RWPE2 (cell line): ENCODE results near the gene SLC24A2.

Experiments used
- ATAC-seq: fragments of 200-7000 bp; cut with Tn5 transposase; 3 replicates; pipeline ENCODE4 v1.9.1; 2021; ENCODE audit warnings: low read depth
- DNase-seq: peaks from one replicate; pipeline ENCODE4 v3.0.0-alpha.2; 2020; ENCODE audit warnings: low spot score
- H3K27ac ChIP-seq: fragments of 450-650 bp; 2 replicates; pipeline ENCODE4 v1.5.1; 2017; ENCODE audit warnings: mild to moderate bottlenecking; ENCODE audit not compliant: poor library complexity, severe bottlenecking
- H3K27me3 ChIP-seq: fragments of 250-450 bp; sonication (Bioruptor Pico); 2 replicates; pipeline ENCODE4 v1.5.1; 2021; ENCODE audit warnings: mild to moderate bottlenecking, moderate library complexity; ENCODE audit not compliant: insufficient read depth, poor library complexity, severe bottlenecking
- H3K36me3 ChIP-seq: fragments of 250-450 bp; sonication (Bioruptor Pico); 2 replicates; pipeline ENCODE4 v1.5.1; 2020; ENCODE audit warnings: low read depth, mild to moderate bottlenecking, moderate library complexity
- H3K4me1 ChIP-seq: fragments of 250-450 bp; sonication (Bioruptor Pico); 2 replicates; pipeline ENCODE4 v1.5.1; 2021; ENCODE audit warnings: mild to moderate bottlenecking, moderate library complexity; ENCODE audit not compliant: insufficient read depth, poor library complexity, severe bottlenecking
- H3K4me3 ChIP-seq: fragments of 250-450 bp; sonication (Bioruptor Pico); 2 replicates; pipeline ENCODE4 v1.5.1; 2021; ENCODE audit warnings: mild to moderate bottlenecking, moderate library complexity; ENCODE audit not compliant: severe bottlenecking
- H3K9me3 ChIP-seq: fragments of 250-450 bp; sonication (Bioruptor Pico); 2 replicates; pipeline ENCODE4 v1.5.1; 2021; ENCODE audit warnings: mild to moderate bottlenecking, moderate library complexity; ENCODE audit not compliant: severe bottlenecking
- TF ChIP-seq, protein P1 (sequence below): fragments of 450-650 bp; IDR thresholded peaks from one replicate; pipeline ENCODE4 v1.5.1; 2017; ENCODE audit warnings: mild to moderate bottlenecking, moderate library complexity; ENCODE audit not compliant: poor library complexity, severe bottlenecking

The SLC24A2 gene

GRCh38 chr9:19784136-19784535, 4.7 kb downstream of the SLC24A2 start:
- Histone ChIP-seq H3K4me1 (no peaks in the 10 kb centered on the region), H3K27me3 (peaks cover 41% of the 10 kb centered on the region), H3K36me3 (no peaks in the 10 kb centered on the region), H3K27ac (no peak overlapping the region), H3K9me3 (no peaks in the 10 kb centered on the region), H3K4me3 (no peak overlapping the region)
- ATAC-seq: no peak
- TF ChIP-seq, protein P1, sequence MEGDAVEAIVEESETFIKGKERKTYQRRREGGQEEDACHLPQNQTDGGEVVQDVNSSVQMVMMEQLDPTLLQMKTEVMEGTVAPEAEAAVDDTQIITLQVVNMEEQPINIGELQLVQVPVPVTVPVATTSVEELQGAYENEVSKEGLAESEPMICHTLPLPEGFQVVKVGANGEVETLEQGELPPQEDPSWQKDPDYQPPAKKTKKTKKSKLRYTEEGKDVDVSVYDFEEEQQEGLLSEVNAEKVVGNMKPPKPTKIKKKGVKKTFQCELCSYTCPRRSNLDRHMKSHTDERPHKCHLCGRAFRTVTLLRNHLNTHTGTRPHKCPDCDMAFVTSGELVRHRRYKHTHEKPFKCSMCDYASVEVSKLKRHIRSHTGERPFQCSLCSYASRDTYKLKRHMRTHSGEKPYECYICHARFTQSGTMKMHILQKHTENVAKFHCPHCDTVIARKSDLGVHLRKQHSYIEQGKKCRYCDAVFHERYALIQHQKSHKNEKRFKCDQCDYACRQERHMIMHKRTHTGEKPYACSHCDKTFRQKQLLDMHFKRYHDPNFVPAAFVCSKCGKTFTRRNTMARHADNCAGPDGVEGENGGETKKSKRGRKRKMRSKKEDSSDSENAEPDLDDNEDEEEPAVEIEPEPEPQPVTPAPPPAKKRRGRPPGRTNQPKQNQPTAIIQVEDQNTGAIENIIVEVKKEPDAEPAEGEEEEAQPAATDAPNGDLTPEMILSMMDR: no peak
- DNase-seq: no peak

GRCh38 chr9:19783500-19783899, 5.3 kb downstream of the SLC24A2 start:
- Histone ChIP-seq H3K4me3 (no peak overlapping the region), H3K9me3 (no peaks in the 10 kb centered on the region), H3K4me1 (no peaks in the 10 kb centered on the region), H3K27me3 (peaks cover 35% of the 10 kb centered on the region), H3K36me3 (no peaks in the 10 kb centered on the region), H3K27ac (no peak overlapping the region)
- no peak for DNase-seq
- no peak for ATAC-seq
- TF ChIP-seq, protein P1: no peak

- no peaks in the 10 kb centered on the region for H3K4me1 ChIP-seq
- no peak overlapping the region for H3K4me3 ChIP-seq
- H3K27ac ChIP-seq: no peak overlapping the region
- peaks cover 22% of the 10 kb centered on the region for H3K27me3 ChIP-seq
- no peaks in the 10 kb centered on the region for H3K9me3 ChIP-seq
- TF ChIP-seq, protein P1: no peak
- DNase-seq (no peak), ATAC-seq (peak; percentile 44; the same call in 1 of the 3 replicates)
- H3K36me3 ChIP-seq: no peaks in the 10 kb centered on the region
Observed at GRCh38 chr9:19782005-19782404, 6.8 kb downstream of the SLC24A2 start.

DNA sequence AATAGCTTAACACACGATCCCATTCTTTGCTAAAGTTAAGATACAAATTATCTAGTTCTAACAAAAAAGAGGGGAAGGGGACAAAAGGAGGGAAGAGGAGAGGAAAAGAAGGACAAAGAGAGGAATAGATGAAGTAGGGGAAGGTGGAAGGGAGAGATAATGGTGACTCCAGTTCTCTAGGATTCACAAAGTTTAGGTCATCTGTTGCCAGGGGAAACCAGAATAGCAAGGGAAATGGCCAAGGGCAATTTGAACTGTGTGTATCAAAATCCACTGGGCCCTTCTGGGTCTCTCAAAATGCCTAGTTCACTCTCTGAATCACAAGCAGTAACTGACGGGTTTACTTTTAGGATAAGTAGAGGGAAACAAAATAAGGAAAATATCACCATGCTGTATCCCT, 7.6 kb downstream of the SLC24A2 start:
- Histone ChIP-seq H3K36me3 (no peaks in the 10 kb centered on the region), H3K9me3 (no peaks in the 10 kb centered on the region), H3K4me1 (no peaks in the 10 kb centered on the region), H3K27ac (no peak overlapping the region), H3K27me3 (peaks cover 14% of the 10 kb centered on the region), H3K4me3 (no peak overlapping the region)
- TF ChIP-seq, protein P1: no peak
- DNase-seq (no peak), ATAC-seq (no peak)

DNA sequence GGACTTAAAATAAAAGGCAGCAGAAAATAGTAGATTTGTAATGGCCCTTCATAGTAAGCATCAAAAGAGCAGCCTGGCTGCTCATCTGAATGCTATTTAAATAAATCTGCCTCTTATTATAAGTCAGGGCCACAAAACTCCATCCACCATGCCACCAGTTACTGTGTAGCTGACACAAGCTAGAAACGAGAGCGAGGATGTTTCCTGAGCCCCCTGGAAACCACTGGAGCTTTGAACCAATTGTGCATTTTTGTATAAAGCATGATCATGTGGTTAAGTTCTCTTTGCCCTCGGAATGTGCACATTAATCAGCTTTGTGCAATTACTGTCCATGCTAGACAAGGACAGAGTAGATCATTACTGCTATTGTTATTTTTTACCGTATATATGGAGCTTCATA, 17.4 kb downstream of the SLC24A2 start:
- Histone ChIP-seq H3K4me1 (peaks cover 3% of the 10 kb centered on the region), H3K4me3 (no peak overlapping the region), H3K9me3 (no peaks in the 10 kb centered on the region), H3K27me3 (no peaks in the 10 kb centered on the region), H3K36me3 (no peaks in the 10 kb centered on the region), H3K27ac (no peak overlapping the region)
- ATAC-seq (no peak), DNase-seq (no peak)
- TF ChIP-seq, protein P1: no peak
